WTC11 (cell line): ENCODE measurements around the gene RTEL1.

Experiments
- FOXP4 ChIP-seq: sonication (generic); formaldehyde crosslinking; IDR thresholded peaks from 2 replicates; pipeline ENCODE4 v1.8.0; 2022; ENCODE audit warnings: mild to moderate bottlenecking, missing genetic modification reagents
- ZBTB21 ChIP-seq: sonication (generic); formaldehyde crosslinking; IDR thresholded peaks from 2 replicates; pipeline ENCODE4 v1.8.1; 2023; ENCODE audit warnings: mild to moderate bottlenecking, missing genetic modification reagents, borderline replicate concordance

- TF ChIP-seq ZBTB21 (CRISPR knock-in tag) (no peak), FOXP4 (no peak)
Measured at GRCh38 chr20:63657937-63658748, at the start of gene RTEL1.
